Inflammatory macrophage treated with lipopolysaccharide for 1 hour (primary cell): ENCODE data around the gene SNX13.
"Not testable (repeated sequence)": the region's sequence is repeated elsewhere in the genome, so short reads cannot be mapped to it uniquely, and the experiment has no call there.

ENCODE experiments used
- DNase-seq, 2 donors: peaks; one replicate each; pipeline ENCODE4 v3.0.0-alpha.2; 2020 to 2022

SNX13 gene

DNA sequence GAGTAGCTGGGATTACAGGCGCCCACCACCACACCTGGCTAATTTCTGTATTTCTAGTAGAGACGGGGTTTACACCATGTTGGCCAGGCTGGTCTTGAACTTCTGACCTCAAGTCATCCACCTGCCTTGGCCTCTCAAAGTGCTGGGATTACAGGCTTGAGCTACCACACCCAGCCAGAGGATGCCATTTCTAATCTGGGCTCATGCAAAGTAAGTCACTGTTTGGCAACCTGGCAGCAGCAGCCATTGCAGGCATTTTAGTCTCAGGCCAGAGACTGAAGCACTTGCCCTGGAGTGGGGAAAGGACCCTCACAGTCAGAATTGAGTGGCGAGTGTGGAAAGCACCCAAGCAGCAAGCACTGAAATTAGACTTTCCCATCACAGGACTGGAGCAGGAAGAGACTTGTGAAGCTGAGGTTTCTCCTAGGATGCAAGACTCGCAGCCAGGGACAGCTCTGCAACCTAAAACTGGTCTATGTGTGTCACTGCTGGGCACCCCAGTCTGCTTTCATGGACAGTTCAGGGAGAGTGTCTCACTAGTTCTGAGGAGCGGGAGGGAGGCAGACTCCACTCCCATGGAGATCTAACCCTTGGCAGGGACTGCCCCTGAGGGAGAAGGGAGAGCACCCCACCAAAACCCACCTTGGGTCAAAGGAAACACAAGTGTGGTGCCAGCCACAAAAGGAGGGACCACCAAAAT, 27.6 kb downstream of the SNX13 start:
- no peak for DNase-seq

DNA sequence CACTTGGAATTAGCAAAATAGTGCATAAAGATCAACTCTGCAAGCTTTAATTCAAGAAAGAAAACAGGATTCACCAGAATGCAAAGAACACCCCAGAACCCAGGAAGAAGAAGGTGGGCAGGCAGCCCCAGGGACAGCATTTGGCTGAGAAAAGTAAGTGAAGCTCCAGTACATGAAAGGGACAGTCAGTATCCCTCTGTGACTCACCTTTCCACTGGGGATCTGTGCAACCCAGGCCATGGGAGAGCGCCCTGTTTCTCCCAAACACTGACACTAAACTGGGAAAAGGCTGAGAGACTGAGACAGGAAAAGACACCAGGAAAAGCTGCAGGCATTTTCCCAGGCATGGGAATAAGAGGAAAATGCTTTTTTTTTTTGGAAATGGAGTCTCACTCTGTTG, 28.2 kb downstream of the SNX13 start:
- no peak for DNase-seq

DNA sequence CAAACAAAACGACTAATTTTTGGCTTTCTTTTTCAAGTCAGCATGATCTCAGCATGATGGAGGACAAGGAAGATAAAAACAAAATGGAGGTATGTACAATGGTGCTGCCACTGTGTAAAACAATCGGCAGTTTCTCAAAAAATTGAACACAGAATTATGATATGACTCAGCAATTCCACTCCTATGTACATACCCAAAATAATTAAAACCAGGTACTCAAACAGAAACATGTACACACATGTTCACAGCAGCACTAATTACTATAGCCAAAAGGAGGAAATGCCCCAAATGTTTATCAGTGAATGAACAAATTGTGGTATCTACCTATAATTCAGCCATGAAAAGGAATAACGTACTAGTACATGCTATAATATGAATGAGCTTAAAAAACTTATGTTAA, 29.9 kb downstream of the SNX13 start:
- DNase-seq, result no peak

DNA sequence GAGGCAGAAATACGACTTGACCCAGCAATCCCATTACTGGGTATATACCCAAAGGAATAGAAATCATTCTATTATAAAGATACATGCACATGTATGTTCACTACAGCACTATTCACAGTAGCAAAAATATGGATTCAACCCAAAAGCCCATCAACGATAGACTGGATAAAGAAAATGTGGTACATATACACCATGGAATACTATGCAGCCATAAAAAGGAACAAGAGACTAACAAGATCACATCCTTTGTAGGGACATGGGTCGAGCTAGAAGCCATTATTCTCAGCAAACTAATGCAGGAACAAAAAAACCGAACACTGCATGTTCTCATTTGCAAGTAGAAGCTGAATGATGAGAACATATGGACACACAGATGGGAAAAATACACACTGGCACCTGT, 31.0 kb downstream of the SNX13 start:
- not testable (repeated sequence) for DNase-seq

DNA sequence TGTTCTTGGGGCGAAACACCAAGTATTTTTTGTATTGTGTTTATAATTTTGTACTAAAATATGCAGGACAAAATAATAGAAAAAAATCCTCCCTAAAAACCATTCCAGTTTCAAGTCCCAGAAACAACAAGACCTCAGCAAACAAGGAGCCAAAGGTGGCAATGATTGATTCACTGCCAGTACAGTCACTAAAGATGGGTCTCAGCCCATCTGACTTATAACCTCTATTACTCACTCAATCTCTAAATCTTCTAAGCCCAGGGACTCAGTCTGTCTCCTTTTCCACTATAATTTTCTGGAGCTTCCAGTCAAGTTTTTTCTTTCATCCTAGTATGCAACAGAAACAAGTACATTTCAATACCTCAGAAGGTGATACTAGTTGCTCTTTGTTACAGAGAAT, 33.3 kb downstream of the SNX13 start:
- DNase-seq, result no peak

DNA sequence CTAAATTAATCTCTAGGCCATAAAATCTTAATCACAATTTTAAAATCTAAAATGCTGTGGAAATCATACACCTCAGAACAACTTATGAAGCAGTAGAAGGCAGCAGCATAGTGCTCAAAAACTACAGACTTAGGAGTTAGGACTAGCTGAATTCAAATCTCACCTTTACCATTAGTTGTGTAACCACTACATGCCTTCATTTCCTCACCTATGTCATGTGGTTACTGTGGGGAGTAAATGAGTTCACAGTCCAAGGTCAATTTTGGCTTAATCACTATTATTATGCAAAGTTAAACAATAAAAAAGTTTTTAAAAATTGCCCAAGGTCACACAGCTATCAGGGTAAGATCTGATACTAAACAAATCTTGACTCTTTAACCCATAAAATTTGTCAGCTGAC, 37.0 kb downstream of the SNX13 start:
- DNase-seq, result no peak

DNA sequence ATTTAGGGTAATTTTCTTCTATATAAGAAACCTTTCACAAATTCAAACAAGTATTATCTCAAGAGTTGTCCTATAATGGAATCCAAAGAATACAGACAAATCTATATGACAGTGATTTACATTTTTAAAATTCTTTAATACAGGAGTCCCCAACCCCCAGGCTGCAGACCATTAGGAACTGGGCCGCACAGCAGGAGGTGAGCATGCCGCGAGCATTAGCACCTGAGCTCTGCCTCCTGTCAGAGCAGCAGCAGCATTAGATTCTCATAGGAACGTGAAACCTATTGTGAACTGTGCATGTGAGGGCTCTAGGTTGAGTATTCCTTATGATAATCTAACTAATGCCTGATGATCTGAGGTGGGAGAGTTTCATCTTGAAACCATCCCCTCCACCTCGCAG, 37.7 kb downstream of the SNX13 start:
- DNase-seq, result no peak

DNA sequence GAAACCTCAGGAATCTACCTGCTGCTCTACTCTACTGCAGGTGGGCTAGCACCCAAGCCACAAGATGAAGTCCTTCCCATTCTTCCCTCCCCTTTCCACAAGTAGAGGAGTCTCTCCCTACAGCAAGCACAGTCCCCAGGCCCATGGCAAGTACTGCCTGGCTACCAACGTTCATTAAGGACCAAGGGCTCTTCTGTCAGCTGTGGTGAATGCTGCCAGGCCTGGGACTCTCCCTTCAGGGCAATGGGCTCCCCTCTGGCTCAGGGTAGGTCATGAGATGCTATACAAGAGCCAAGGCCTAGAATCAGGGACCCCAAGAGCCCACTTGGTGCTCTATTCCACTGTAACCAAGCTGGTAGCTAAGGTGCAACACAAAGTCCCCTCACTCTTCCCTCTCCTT, 39.8 kb downstream of the SNX13 start:
- no peak for DNase-seq

DNA sequence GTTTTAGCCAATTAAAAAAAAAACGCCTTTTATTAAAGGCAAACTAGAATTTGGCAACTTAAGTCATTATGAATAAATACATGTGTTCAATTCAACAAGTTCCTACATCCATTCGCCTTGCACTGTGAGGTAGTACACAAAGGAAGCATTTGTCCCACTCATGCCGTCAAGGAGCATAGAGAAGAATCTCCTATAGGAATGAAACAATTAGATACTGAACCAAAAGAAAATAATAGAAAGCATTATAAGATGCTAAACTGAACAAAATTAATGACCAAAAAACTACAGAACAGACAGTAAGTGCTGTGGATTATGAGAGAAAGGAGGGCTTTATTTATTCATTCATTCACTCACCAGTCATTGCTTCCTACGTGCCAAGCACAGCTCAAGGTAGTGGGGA, 42.2 kb downstream of the SNX13 start:
- DNase-seq, result no peak

DNA sequence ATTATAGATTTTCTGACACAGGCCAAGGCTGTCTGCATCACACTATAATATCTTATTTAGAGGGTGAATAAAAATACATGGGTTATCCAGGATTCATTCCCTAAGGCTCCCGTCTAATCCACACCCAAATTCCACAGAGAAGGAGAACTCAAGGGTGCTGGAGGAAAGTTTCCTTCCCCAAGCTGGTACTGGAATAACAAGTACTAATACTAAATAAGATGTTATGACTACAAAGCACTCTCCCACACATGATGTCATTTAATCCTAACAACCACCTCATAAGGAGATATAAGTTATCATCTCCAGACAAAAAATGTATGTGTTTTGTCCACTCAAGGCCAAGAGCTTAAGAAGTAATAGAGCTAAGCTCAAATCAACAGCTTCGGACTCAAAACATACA, 53.0 kb downstream of the SNX13 start:
- DNase-seq, result no peak

DNA sequence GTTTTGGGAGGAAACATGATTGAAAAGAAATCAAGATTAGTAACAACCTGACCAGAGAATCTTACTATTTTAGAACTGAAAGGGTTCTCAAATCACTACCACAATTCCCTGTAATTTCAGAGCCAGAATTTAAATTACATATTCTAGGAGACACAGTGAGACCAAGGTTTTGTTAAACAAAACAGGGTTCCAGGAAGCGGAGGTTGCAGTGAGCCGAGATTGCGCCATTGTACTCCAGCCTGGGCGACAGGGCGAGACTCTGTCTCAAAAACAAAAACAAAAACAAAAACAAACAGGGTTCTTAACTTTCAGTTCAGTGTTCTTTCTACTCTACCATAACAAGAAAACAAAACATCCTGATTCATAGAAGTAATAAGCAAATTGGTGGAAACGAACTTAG, 57.6 kb downstream of the SNX13 start:
- DNase-seq, result no peak

DNA sequence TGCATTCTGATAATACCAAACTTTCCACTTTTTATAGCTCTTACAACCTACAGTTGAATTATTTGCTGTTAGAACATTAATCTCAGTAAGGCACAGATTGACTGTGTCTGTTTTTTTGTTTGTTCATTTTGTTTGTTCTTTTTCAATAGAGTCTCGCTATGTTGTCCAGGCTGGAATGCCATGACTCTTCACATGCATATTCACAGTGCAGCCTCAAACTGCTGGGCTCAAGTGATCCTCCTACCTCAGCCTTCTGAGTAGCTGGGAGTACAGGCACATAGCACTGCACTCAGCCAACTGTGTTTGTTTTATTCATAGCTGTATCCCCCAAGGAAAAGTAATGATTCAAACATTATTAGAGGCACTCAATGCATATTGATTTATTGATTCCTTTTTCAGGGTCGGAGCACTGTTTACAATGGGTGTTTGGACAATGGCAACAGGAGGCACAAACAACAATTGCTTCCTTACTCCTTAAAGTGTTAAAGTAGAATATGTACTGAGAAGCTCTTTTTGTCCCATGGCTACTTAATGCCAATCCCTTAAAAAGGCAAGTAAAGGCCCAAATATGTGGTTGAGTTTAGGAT, 61.1 kb downstream of the SNX13 start:
- no peak for DNase-seq

DNA sequence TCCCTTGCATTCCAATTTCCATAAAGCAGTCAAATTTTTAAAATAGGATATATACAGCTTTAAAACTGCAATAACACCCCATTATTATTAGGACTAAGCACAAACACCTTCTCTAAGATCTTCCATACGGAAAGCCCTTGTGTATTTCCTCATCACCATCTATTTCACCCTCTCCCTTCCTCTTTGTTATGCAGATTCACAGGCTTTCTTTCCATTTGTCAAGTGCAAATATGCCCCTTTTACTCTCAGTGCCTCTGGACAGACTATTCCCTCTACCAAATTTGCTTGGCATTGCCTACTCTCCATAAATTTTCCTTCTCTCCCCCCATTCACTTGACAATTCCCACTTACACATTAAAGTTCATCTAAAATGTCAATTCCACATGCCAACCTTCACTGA, 61.7 kb downstream of the SNX13 start:
- DNase-seq, result no peak

DNA sequence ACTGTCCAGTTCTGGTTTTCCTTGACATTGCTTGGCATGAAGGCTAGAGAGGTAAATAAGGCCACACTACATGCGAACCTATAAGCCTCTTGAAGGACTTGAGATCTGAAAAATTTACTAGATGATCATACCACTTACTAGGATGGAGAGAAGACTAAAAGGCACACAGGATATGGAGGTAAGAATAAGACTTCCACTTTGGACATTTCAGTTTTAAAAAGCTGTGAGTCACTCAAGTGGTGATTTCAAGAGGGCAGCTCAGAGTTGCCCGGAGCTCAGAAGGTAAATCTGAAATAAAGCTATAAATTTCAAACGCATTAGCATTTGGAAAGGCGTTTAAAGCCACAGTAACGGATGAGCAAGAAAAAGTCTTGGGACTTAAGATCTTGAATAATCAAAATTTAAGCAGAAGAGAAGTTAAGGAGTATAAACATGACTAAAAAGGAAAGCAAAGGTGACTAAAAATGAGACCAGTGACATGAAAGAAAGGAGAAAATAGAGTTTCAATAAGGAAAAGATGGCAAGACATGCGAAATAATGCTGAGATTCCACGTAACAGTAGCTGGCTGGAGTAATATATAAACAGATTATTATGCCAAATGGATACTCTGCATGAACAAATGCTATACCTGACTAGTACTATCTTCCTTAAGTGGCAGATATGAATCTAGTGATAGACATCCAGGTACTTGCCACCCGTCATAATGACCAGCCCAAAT, 68.3 kb downstream of the SNX13 start:
- DNase-seq, result no peak

DNA sequence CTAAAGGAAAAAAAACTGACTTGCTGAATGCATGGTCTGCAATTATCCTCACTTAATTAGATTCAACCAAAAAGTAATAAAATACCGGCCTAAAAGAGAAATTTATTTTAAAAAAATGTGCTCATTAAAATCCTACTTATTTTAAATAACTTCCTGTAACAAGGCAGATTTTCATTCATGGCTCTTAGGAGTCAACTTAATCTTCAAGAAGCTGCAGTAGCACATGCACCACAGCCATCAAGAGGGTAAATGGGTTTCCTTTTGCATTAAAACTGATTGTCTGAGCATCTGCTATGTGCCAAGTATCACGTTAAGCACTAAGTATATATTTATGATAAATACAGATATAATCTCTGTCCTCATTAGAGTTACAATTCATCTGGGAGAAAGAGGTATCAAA, 69.9 kb downstream of the SNX13 start:
- no peak for DNase-seq

DNA sequence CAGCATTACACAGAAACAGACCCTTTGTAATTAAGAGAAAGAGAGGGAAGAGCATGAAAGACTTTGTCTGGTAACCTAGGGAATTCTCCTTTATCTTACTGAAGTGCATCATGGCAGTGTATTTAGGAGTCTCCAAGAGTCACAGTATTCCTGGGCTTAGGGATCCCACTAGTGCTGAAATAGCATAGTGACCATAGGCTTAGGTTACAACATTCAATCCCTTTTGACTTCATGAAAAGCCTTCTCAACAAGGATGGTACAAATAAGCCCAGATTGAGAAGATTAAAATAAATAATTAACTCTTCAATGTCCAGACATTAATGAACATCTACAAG, 76.5 kb downstream of the SNX13 start:
- DNase-seq, result no peak

DNA sequence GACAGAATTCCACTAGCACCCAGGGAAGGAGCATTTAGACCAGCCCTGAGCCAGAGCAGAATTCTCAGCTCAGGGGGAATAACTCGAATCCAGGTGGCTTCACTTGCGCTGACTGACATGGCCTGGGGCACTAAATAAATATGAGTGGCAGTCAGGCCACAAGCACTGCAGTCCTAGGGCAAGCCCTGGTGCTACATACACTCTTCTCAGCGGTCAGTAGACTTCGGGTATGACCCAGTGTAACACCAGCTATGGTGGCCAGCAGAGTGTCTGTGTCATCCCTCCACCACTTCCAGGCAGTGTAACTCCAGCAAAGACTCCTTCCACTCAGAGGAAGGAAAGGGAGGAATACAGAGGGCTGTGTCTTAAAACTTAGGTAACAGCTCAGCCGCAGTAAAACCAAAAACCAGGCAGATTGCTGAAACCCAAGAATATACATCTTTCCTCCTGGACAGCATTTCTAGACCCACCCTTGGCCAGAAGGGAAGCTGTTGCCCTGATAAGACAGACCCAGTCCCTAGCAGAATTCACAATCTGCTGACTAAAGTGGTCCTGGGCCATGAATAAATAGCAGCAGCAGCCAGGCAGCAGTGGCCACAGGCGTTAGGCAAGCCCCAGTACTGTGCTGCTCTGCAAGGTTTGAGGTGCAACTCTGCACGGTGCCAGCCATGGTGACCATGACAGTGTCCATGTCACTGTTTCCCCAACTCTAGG, 77.0 kb downstream of the SNX13 start:
- no peak for DNase-seq

DNA sequence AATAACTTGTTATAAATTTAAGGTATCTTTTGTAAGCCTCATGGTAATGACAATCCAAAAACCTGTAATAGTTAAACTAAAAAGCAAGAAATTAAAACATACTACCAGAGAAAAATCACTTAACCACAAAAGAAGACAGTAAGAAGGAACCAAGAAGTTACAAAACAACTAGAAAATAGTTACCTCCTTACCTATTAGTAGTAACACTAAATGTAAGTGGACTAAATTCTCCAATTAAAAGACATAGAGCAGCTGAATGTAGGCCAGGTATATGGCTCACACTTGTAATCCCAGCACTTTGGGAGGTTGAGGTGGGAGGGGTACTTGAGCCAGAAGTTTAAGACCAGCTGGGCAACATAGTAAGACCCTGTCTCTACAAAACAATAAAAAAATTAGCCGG, 84.0 kb downstream of the SNX13 start:
- no peak for DNase-seq

DNA sequence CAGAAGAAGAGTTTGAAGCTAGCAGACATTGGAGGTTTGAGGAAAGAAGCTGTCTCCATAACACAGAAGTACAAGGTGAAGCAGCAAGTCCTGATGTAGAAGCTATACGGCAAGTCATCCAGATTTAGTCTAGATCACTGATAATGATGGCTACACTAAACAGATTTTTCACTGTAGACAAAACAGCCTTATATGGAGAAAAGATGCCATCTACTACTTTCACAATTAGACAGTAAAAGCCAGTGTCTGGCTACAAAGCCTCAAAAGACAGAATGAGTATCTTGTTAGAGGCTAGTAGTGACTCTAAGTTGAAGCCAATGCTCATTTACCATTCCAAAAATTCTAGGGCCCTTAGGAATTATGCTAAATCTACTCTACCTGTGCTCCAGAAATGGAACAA, 85.1 kb downstream of the SNX13 start:
- DNase-seq, result no peak

DNA sequence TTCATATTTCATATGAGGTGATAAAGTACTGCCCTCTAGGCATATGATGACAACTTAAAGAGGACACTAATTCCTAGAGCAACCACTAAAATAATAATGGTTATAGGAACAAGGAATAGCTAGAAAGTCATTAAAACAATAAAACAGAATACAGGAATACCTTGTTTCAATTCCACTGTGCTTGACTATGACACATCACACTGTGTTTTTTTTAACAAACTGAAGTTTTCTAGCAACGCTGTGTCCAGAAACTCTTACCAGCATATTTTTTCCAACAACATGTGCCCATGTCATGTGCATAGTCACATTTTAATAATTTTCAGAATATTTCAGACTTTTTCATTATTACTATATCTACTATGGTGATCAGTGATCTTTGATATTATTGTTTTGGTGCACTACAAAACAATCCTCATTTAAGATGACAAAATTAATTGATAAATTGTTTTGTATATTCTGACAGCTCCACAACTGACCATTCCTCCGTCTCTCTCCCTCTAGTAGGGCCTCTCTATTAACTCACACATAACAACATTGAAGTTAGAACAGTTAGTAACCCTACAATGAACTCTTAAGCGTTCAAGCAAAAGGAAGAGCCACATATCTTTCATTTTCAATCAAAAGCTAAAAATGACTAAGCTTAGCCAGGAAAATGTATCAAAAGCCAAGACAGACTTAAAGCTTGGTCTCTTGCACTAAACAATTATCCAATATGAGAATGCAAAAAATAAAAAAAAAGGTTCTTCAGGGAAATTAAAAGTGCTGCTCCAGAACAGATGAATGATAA, 85.8 kb downstream of the SNX13 start:
- DNase-seq, result no peak

DNA sequence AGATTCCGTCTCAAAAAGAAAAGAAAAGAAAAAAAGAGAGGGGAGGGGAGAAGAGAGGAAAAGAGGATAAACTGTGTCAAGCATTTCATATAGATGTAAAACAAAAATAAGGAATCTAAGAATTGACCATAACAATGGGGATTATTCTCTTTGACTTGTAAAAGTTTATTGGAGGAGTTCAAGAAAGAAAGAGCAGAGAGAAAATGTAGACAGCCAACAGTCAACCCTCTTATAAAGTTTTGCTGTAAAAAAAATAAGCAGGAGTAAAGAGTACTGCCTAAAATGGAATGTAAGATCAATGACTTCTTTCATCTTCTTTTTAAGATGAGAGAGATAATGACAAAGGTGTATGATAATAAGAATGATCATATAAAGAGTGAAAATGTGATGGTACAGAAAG, 87.9 kb downstream of the SNX13 start:
- DNase-seq, result no peak

DNA sequence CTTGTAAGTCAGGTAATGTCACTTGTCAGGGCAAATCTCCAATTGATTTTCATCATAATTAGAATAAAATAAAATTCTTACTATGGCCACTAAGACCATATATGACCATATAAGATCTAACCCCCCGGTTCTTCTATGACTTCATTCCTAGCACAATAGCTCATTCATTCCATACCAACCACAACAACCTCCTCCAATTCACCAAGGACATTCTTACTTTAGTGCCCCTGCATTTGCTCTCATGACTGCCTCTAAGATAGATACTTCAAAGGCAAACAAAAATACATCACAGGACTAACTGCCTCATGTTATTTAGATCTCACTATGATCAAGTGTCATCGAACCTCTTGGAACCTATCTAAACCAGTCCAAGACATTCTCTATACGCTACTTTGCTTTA, 90.8 kb downstream of the SNX13 start:
- DNase-seq, result no peak

DNA sequence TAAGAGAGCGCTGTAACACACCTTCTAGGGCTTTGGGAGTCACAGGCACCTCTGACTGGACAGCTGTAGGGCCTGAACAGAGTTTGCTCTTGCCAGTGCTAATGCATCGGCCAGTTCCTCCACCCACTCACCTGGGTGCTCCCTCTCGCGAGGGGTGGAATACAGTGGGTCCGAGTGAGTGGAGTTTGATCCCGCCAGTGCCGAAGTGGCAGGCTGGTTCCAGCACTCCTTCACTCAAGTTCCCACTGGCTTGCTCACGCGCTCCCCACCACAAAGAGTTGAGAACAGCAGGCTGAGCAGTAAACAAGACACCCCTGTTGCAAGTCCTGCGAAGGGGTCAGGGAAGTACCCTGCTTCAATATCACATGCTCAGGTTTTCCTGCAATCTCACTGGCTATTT, 91.8 kb downstream of the SNX13 start:
- DNase-seq, result no peak
